ENCODE measurements around the gene SIRT4.

The SIRT4 gene

GRCh38 chr12:120260607-120261006 lies 41.5 kb upstream of the SIRT4 start:
- TF ChIP-seq CTCF (conservative IDR thresholded peaks at IDR 0.05; ENCODE audit: low read length), result no peak
- no peak overlapping the region for H3K4me3 ChIP-seq (ENCODE audit: low read length)

GRCh38 chr12:120261951-120262851 lies 39.9 kb upstream of the SIRT4 start:
- DNase-seq (ENCODE audit: low read depth), result no peak
- H3K4me3 ChIP-seq (ENCODE audit: low read length), result peak overlapping the region; percentile 83
- TF ChIP-seq CTCF (conservative IDR thresholded peaks at IDR 0.05; ENCODE audit: low read length), result no peak

More at GRCh38 chr12:120260607-120261006, 41.5 kb upstream of the SIRT4 start:
- no peak for DNase-seq (ENCODE audit: low read depth)

DNA sequence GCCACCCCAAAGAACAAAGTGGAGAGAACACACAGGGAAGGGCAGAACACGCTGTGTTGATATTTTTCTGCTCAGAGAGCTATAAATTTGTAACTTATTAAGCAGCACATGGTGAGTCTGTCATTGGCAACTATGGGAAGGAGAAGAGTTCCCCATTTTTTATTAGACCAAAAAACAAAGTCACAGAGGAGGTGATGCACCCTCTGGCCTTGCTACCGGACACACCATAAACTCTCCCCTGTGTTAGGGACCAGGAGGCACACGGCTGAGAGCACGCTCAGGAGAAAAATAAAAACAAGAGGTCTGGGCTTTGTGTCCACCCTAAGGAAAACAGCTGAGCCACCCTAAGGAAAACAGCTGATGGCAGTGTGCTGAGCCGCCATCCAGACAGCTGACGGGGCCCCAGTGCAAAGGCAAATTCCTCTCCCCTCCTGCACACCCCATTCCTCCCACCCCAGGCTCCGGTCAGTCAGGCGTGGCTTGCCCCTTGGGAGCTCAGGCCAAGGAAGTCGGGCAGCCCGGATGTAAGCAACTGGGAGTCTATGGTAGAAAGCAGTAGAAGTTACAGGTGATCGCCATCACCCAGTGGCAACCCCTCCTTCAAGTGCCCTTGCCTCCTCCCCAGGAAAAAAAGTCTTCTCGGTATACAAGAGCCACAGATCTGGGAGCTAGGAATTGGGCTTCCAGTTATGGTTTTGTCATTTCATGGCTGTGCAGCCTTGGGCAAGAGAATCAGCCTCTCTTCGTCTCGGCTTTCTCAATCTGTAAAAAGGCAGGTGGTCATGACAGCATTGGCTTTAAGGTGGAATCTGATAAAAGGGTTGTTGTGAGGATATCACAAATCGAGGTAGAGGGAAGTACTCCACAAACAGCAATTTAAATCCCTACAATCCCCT lies 39.0 kb upstream of the SIRT4 start:
- peak overlapping the region; percentile 83 for H3K4me3 ChIP-seq (ENCODE audit: low read length)
- DNase-seq (ENCODE audit: low read depth), result peak; percentile 43
- TF ChIP-seq CTCF (conservative IDR thresholded peaks at IDR 0.05; ENCODE audit: low read length), result no peak

- H3K4me3 ChIP-seq (ENCODE audit: low read length), result peak overlapping the region; percentile 83
- TF ChIP-seq CTCF (conservative IDR thresholded peaks at IDR 0.05; ENCODE audit: low read length), result no peak
- no peak for DNase-seq (ENCODE audit: low read depth)
These were observed 38.4 kb upstream of the SIRT4 start for GRCh38 chr12:120263748-120264085.

- peak overlapping the region; percentile 83 for H3K4me3 ChIP-seq (ENCODE audit: low read length)
- TF ChIP-seq CTCF (conservative IDR thresholded peaks at IDR 0.05; ENCODE audit: low read length), result no peak
- no peak for DNase-seq (ENCODE audit: low read depth)
These were observed 37.8 kb upstream of the SIRT4 start for GRCh38 chr12:120264086-120264903.

GRCh38 chr12:120264904-120265472 lies 37.1 kb upstream of the SIRT4 start:
- no peak for TF ChIP-seq CTCF (conservative IDR thresholded peaks at IDR 0.05; ENCODE audit: low read length)
- no peak for DNase-seq (ENCODE audit: low read depth)
- peak overlapping the region; percentile 83 for H3K4me3 ChIP-seq (ENCODE audit: low read length)

Data from AG10803 (cell line).